ENCODE measurements around the gene ARPIN.
"Not testable (repeated sequence)": the region's sequence is repeated elsewhere in the genome, so short reads cannot be mapped to it uniquely, and the experiment has no call there.

- TF ChIP-seq NR2C2 (CRISPR knock-in tag; IDR thresholded peaks at IDR 0.05); ATF2 (CRISPR knock-in tag; IDR thresholded peaks at IDR 0.05; ENCODE audit: borderline replicate concordance, low read depth); PRRX2 (CRISPR knock-in tag; IDR thresholded peaks at IDR 0.05); CTCF (IDR thresholded peaks at IDR 0.05); USF2 (CRISPR knock-in tag; IDR thresholded peaks at IDR 0.05); NFATC4 (CRISPR knock-in tag; IDR thresholded peaks at IDR 0.05); ZBTB21 (CRISPR knock-in tag; IDR thresholded peaks at IDR 0.05; ENCODE audit: borderline replicate concordance); ZNF281 (CRISPR knock-in tag; IDR thresholded peaks at IDR 0.05); SMAD4 (CRISPR knock-in tag; IDR thresholded peaks at IDR 0.05): not testable (repeated sequence)
- TF ChIP-seq, protein P1, sequence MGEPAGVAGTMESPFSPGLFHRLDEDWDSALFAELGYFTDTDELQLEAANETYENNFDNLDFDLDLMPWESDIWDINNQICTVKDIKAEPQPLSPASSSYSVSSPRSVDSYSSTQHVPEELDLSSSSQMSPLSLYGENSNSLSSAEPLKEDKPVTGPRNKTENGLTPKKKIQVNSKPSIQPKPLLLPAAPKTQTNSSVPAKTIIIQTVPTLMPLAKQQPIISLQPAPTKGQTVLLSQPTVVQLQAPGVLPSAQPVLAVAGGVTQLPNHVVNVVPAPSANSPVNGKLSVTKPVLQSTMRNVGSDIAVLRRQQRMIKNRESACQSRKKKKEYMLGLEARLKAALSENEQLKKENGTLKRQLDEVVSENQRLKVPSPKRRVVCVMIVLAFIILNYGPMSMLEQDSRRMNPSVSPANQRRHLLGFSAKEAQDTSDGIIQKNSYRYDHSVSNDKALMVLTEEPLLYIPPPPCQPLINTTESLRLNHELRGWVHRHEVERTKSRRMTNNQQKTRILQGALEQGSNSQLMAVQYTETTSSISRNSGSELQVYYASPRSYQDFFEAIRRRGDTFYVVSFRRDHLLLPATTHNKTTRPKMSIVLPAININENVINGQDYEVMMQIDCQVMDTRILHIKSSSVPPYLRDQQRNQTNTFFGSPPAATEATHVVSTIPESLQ (CRISPR knock-in tag; IDR thresholded peaks at IDR 0.05): not testable (repeated sequence)
These were observed 27.6 kb downstream of the ARPIN start for GRCh38 chr15:89885179-89885578.
